HEK293 (cell line): Measurements from ENCODE around the gene ZWILCH.

Experiments used
- CTCF ChIA-PET: fragments of 350-600 bp; formaldehyde crosslinking; extraction: SDS; loops from one replicate; lab custom pipeline; 2021; ENCODE audit warnings: antibody characterized with exemption; lab: Yijun Ruan, JAX
- POLR2A ChIA-PET: fragments of 300-600 bp; formaldehyde crosslinking; extraction: SDS; loops from one replicate; lab custom pipeline; 2020; ENCODE audit warnings: antibody characterized with exemption, inconsistent platforms; lab: Yijun Ruan, JAX
- H3K27ac ChIP-seq: fragments of 200-500 bp; sonication (Bioruptor generic); 2 replicates; pipeline ENCODE4 v1.5.1; 2014; ENCODE audit warnings: low read depth, low read length, control low read depth, inconsistent platforms; ENCODE audit errors: extremely low read depth
- H3K36me3 ChIP-seq, 2 experiments: fragments of 200-500 bp in 1 of 2; sonication (Bioruptor generic) in 1 of 2; 1 replicate in 1 of 2; 2 replicates in 1 of 2; pipeline ENCODE4 v1.5.1; 2014 to 2017; ENCODE audit warnings: inconsistent platforms in 2 of 2, low read length in 2 of 2; ENCODE audit not compliant: control insufficient read depth in 2 of 2, insufficient read depth in 1 of 2
- H3K4me1 ChIP-seq: fragments of 200-500 bp; sonication (Bioruptor generic); 2 replicates; pipeline ENCODE4 v1.5.1; 2014; ENCODE audit warnings: mild to moderate bottlenecking, low read length, inconsistent platforms; ENCODE audit not compliant: control insufficient read depth, insufficient read depth
- H3K4me3 ChIP-seq: 2 replicates; pipeline ENCODE4 v1.5.1; 2011; ENCODE audit warnings: low read depth, mild to moderate bottlenecking, control low read depth, low read length, moderate library complexity
- H3K9me3 ChIP-seq: fragments of 200-500 bp; sonication (Bioruptor generic); 2 replicates; pipeline ENCODE4 v1.5.1; 2014; ENCODE audit warnings: low read depth, low read length, inconsistent platforms; ENCODE audit not compliant: control insufficient read depth, insufficient read depth
- BCL11B ChIP-seq: fragments of 450-650 bp; formaldehyde crosslinking; IDR thresholded peaks from 2 replicates; pipeline ENCODE4 v1.5.1; 2016; ENCODE audit warnings: low read depth, missing biosample characterization, missing genetic modification characterization
- KLF7 ChIP-seq: fragments of 450-650 bp; formaldehyde crosslinking; IDR thresholded peaks from 2 replicates; pipeline ENCODE4 v1.5.1; 2016; ENCODE audit warnings: missing biosample characterization, missing genetic modification characterization, borderline replicate concordance
- OVOL3 ChIP-seq: fragments of 450-650 bp; formaldehyde crosslinking; IDR thresholded peaks from 2 replicates; pipeline ENCODE4 v1.5.1; 2016; ENCODE audit warnings: missing biosample characterization, missing genetic modification characterization
- PRDM1 ChIP-seq: fragments of 450-650 bp; formaldehyde crosslinking; IDR thresholded peaks from 2 replicates; pipeline ENCODE4; 2016; ENCODE audit warnings: missing biosample characterization, missing genetic modification characterization
- REPIN1 ChIP-seq: fragments of 450-650 bp; formaldehyde crosslinking; IDR thresholded peaks from 2 replicates; pipeline ENCODE4 v1.5.1; 2017; ENCODE audit warnings: missing biosample characterization, missing genetic modification characterization, low read depth
- SCRT1 ChIP-seq: fragments of 450-650 bp; formaldehyde crosslinking; IDR thresholded peaks from 2 replicates; pipeline ENCODE4 v1.5.1; 2016; ENCODE audit warnings: missing biosample characterization, missing genetic modification characterization, borderline replicate concordance
- SP3 ChIP-seq: fragments of 450-650 bp; formaldehyde crosslinking; IDR thresholded peaks from 2 replicates; pipeline ENCODE4 v1.5.1; 2016; ENCODE audit warnings: missing biosample characterization, missing genetic modification characterization
- WT1 ChIP-seq: fragments of 450-650 bp; formaldehyde crosslinking; IDR thresholded peaks from 2 replicates; pipeline ENCODE4 v1.5.1; 2016; ENCODE audit warnings: missing biosample characterization, missing genetic modification characterization
- ZNF112 ChIP-seq: fragments of 450-650 bp; formaldehyde crosslinking; IDR thresholded peaks from 2 replicates; pipeline ENCODE4 v1.5.0; 2017; ENCODE audit warnings: missing biosample characterization, missing genetic modification characterization
- ZNF138 ChIP-seq: fragments of 450-650 bp; formaldehyde crosslinking; IDR thresholded peaks from 2 replicates; pipeline ENCODE4 v1.5.1; 2016; ENCODE audit warnings: missing biosample characterization, missing genetic modification characterization, borderline replicate concordance
- ZNF16 ChIP-seq: fragments of 450-650 bp; formaldehyde crosslinking; IDR thresholded peaks from 2 replicates; pipeline ENCODE4 v1.5.1; 2016; ENCODE audit warnings: low read depth, missing biosample characterization, missing genetic modification characterization
- ZNF311 ChIP-seq: fragments of 450-650 bp; formaldehyde crosslinking; IDR thresholded peaks from 2 replicates; pipeline ENCODE4 v1.5.1; 2017; ENCODE audit warnings: missing biosample characterization, missing genetic modification characterization, borderline replicate concordance
- ZNF37A ChIP-seq: fragments of 450-650 bp; IDR thresholded peaks from 2 replicates; pipeline ENCODE4 v1.5.1; 2018; ENCODE audit warnings: missing biosample characterization, missing genetic modification characterization
- ZNF544 ChIP-seq: fragments of 450-650 bp; formaldehyde crosslinking; IDR thresholded peaks from 2 replicates; pipeline ENCODE4 v1.5.0; 2017; ENCODE audit warnings: missing biosample characterization, missing genetic modification characterization
- ZNF561 ChIP-seq: fragments of 450-650 bp; IDR thresholded peaks from 2 replicates; pipeline ENCODE4 v1.5.1; 2018; ENCODE audit warnings: missing biosample characterization, missing genetic modification characterization, borderline replicate concordance
- ZNF585B ChIP-seq: fragments of 450-650 bp; formaldehyde crosslinking; IDR thresholded peaks from 2 replicates; pipeline ENCODE4 v1.5.1; 2016; ENCODE audit warnings: missing biosample characterization, missing genetic modification characterization
- ZSCAN30 ChIP-seq: fragments of 450-650 bp; IDR thresholded peaks from 2 replicates; pipeline ENCODE4 v1.5.1; 2018; ENCODE audit warnings: missing biosample characterization, mild to moderate bottlenecking, missing genetic modification characterization, moderate library complexity
- TF ChIP-seq, protein P1 (sequence below): fragments of 450-650 bp; formaldehyde crosslinking; IDR thresholded peaks from 2 replicates; pipeline ENCODE4 v1.5.1; 2017; ENCODE audit warnings: missing biosample characterization, missing genetic modification characterization
- TF ChIP-seq, protein P2 (sequence below): fragments of 450-650 bp; formaldehyde crosslinking; IDR thresholded peaks from 2 replicates; pipeline ENCODE4 v1.5.1; 2016; ENCODE audit warnings: missing biosample characterization, missing genetic modification characterization
- TF ChIP-seq, protein P3 (sequence below): fragments of 450-650 bp; formaldehyde crosslinking; IDR thresholded peaks from 2 replicates; pipeline ENCODE4 v1.5.1; 2017; ENCODE audit warnings: missing biosample characterization, missing genetic modification characterization
- TF ChIP-seq, protein P4 (sequence below): fragments of 450-650 bp; formaldehyde crosslinking; IDR thresholded peaks from 2 replicates; pipeline ENCODE4 v1.5.1; 2016; ENCODE audit warnings: missing biosample characterization, missing genetic modification characterization
- TF ChIP-seq, protein P5 (sequence below): fragments of 450-650 bp; formaldehyde crosslinking; IDR thresholded peaks from 2 replicates; pipeline ENCODE4 v1.5.1; 2016; ENCODE audit warnings: missing biosample characterization, missing genetic modification characterization
- TF ChIP-seq, protein P6 (sequence below): fragments of 450-650 bp; formaldehyde crosslinking; IDR thresholded peaks from 2 replicates; pipeline ENCODE4 v1.5.1; 2016; ENCODE audit warnings: missing biosample characterization, missing genetic modification characterization

Gene ZWILCH

DNA sequence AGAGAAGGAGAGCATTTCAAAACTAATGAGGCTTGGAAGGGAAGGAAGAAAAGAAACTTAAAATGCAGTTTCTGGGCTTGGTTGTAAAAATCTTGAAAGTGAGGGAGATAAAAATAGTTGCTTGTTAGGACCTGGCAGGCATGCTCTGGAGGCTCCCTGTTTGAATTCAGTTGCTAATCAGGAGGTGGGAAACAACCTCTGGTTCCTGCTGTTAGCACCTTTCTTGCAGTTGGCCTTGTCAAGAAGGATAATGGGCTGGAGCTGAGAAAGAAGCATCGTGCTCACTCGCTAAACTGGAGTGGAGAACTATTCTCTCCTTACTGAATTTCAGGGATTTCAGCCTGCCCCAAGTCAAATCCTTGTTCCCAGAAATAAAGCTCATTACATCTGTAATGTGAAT lies 31.0 kb upstream of the ZWILCH start:
- Histone ChIP-seq H3K36me3 (no peaks in the 10 kb centered on the region; a peak in 1 of 3 replicates), H3K4me3 (no peak overlapping the region), H3K4me1 (no peaks in the 10 kb centered on the region), H3K9me3 (no peaks in the 10 kb centered on the region), H3K27ac (no peak overlapping the region)
- CTCF ChIA-PET = interaction anchor here (1.1 to 1.9 kb wide), 2 partner anchors 24 to 88 kb away, joined by 6 to 9 read pairs; partner anchors contain the start of genes MAP2K1 and SNAPC5
- TF ChIP-seq SP3 (tag by site-specific recombination) (no peak), ZNF561 (tag by site-specific recombination) (no peak), ZNF311 (tag by site-specific recombination) (no peak), ZNF585B (tag by site-specific recombination) (no peak), ZNF16 (tag by site-specific recombination) (no peak), SCRT1 (tag by site-specific recombination) (no peak), ZSCAN30 (no peak), KLF7 (tag by site-specific recombination) (no peak), WT1 (tag by site-specific recombination) (no peak), BCL11B (tag by site-specific recombination) (no peak), ZNF544 (no peak), ZNF37A (tag by site-specific recombination) (no peak)
- TF ChIP-seq, protein P1, sequence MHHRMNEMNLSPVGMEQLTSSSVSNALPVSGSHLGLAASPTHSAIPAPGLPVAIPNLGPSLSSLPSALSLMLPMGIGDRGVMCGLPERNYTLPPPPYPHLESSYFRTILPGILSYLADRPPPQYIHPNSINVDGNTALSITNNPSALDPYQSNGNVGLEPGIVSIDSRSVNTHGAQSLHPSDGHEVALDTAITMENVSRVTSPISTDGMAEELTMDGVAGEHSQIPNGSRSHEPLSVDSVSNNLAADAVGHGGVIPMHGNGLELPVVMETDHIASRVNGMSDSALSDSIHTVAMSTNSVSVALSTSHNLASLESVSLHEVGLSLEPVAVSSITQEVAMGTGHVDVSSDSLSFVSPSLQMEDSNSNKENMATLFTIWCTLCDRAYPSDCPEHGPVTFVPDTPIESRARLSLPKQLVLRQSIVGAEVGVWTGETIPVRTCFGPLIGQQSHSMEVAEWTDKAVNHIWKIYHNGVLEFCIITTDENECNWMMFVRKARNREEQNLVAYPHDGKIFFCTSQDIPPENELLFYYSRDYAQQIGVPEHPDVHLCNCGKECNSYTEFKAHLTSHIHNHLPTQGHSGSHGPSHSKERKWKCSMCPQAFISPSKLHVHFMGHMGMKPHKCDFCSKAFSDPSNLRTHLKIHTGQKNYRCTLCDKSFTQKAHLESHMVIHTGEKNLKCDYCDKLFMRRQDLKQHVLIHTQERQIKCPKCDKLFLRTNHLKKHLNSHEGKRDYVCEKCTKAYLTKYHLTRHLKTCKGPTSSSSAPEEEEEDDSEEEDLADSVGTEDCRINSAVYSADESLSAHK (tag by site-specific recombination) = no peak
- TF ChIP-seq, protein P2, sequence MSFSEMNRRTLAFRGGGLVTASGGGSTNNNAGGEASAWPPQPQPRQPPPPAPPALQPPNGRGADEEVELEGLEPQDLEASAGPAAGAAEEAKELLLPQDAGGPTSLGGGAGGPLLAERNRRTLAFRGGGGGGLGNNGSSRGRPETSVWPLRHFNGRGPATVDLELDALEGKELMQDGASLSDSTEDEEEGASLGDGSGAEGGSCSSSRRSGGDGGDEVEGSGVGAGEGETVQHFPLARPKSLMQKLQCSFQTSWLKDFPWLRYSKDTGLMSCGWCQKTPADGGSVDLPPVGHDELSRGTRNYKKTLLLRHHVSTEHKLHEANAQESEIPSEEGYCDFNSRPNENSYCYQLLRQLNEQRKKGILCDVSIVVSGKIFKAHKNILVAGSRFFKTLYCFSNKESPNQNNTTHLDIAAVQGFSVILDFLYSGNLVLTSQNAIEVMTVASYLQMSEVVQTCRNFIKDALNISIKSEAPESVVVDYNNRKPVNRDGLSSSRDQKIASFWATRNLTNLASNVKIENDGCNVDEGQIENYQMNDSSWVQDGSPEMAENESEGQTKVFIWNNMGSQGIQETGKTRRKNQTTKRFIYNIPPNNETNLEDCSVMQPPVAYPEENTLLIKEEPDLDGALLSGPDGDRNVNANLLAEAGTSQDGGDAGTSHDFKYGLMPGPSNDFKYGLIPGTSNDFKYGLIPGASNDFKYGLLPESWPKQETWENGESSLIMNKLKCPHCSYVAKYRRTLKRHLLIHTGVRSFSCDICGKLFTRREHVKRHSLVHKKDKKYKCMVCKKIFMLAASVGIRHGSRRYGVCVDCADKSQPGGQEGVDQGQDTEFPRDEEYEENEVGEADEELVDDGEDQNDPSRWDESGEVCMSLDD (tag by site-specific recombination) = no peak
- TF ChIP-seq, protein P3, sequence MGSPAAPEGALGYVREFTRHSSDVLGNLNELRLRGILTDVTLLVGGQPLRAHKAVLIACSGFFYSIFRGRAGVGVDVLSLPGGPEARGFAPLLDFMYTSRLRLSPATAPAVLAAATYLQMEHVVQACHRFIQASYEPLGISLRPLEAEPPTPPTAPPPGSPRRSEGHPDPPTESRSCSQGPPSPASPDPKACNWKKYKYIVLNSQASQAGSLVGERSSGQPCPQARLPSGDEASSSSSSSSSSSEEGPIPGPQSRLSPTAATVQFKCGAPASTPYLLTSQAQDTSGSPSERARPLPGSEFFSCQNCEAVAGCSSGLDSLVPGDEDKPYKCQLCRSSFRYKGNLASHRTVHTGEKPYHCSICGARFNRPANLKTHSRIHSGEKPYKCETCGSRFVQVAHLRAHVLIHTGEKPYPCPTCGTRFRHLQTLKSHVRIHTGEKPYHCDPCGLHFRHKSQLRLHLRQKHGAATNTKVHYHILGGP (tag by site-specific recombination) = no peak
- TF ChIP-seq, protein P4, sequence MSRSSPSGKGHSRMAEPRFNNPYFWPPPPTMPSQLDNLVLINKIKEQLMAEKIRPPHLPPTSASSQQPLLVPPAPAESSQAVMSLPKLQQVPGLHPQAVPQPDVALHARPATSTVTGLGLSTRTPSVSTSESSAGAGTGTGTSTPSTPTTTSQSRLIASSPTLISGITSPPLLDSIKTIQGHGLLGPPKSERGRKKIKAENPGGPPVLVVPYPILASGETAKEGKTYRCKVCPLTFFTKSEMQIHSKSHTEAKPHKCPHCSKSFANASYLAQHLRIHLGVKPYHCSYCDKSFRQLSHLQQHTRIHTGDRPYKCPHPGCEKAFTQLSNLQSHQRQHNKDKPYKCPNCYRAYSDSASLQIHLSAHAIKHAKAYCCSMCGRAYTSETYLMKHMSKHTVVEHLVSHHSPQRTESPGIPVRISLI = no peak
- POLR2A ChIA-PET = no interaction called here

DNA sequence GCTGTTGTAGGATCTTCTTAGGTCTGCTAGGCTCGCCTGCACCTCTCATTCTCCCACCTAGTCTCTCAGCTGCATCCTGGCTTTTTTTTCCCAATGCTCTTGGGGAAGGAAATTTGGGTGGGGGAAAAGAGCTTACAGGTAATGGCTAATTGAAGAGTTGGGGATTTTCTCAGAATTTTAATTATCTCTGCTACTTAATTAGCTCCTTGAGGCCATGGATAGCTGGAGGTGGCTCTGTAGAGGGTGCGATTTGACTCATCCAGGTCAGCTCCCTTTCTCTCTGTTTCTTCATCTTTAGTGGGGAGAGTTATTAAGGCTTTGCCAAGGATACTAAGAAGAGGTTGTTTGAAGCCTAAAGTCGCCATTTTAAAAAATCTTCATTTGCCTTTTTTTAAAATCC lies 30.2 kb upstream of the ZWILCH start:
- ChIA-PET POLR2A (no interaction called here), CTCF (interaction anchor here (1.1 to 1.9 kb wide), 2 partner anchors 23 to 89 kb away, joined by 6 to 9 read pairs; partner anchors contain the start of genes MAP2K1 and SNAPC5)
- no peak overlapping the region for H3K27ac ChIP-seq
- H3K4me3 ChIP-seq = no peak overlapping the region
- H3K9me3 ChIP-seq = no peaks in the 10 kb centered on the region
- no peaks in the 10 kb centered on the region for H3K4me1 ChIP-seq
- H3K36me3 ChIP-seq = no peaks in the 10 kb centered on the region; a peak in 1 of 3 replicates
- no peak for TF ChIP-seq ZNF16 (tag by site-specific recombination)
- TF ChIP-seq, protein P5, sequence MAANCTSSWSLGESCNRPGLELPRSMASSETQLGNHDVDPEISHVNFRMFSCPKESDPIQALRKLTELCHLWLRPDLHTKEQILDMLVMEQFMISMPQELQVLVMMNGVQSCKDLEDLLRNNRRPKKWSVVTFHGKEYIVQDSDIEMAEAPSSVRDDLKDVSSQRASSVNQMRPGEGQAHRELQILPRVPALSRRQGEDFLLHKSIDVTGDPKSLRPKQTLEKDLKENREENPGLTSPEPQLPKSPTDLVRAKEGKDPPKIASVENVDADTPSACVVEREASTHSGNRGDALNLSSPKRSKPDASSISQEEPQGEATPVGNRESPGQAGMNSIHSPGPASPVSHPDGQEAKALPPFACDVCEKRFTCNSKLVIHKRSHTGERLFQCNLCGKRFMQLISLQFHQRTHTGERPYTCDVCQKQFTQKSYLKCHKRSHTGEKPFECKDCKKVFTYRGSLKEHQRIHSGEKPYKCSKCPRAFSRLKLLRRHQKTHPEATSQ (tag by site-specific recombination) = no peak
- no peak for TF ChIP-seq REPIN1 (tag by site-specific recombination)
- no peak for TF ChIP-seq ZNF138 (tag by site-specific recombination)
- TF ChIP-seq, protein P6, sequence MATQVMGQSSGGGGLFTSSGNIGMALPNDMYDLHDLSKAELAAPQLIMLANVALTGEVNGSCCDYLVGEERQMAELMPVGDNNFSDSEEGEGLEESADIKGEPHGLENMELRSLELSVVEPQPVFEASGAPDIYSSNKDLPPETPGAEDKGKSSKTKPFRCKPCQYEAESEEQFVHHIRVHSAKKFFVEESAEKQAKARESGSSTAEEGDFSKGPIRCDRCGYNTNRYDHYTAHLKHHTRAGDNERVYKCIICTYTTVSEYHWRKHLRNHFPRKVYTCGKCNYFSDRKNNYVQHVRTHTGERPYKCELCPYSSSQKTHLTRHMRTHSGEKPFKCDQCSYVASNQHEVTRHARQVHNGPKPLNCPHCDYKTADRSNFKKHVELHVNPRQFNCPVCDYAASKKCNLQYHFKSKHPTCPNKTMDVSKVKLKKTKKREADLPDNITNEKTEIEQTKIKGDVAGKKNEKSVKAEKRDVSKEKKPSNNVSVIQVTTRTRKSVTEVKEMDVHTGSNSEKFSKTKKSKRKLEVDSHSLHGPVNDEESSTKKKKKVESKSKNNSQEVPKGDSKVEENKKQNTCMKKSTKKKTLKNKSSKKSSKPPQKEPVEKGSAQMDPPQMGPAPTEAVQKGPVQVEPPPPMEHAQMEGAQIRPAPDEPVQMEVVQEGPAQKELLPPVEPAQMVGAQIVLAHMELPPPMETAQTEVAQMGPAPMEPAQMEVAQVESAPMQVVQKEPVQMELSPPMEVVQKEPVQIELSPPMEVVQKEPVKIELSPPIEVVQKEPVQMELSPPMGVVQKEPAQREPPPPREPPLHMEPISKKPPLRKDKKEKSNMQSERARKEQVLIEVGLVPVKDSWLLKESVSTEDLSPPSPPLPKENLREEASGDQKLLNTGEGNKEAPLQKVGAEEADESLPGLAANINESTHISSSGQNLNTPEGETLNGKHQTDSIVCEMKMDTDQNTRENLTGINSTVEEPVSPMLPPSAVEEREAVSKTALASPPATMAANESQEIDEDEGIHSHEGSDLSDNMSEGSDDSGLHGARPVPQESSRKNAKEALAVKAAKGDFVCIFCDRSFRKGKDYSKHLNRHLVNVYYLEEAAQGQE (tag by site-specific recombination) = no peak
- TF ChIP-seq ZNF112 (tag by site-specific recombination) = no peak
- TF ChIP-seq OVOL3 (tag by site-specific recombination) = no peak
- TF ChIP-seq PRDM1 (tag by site-specific recombination) = no peak
